ENCODE results near the gene XXYLT1.

GRCh38 chr3:195306369-195306768 is 35.4 kb upstream of the XXYLT1 start:
- TF ChIP-seq, protein P1, sequence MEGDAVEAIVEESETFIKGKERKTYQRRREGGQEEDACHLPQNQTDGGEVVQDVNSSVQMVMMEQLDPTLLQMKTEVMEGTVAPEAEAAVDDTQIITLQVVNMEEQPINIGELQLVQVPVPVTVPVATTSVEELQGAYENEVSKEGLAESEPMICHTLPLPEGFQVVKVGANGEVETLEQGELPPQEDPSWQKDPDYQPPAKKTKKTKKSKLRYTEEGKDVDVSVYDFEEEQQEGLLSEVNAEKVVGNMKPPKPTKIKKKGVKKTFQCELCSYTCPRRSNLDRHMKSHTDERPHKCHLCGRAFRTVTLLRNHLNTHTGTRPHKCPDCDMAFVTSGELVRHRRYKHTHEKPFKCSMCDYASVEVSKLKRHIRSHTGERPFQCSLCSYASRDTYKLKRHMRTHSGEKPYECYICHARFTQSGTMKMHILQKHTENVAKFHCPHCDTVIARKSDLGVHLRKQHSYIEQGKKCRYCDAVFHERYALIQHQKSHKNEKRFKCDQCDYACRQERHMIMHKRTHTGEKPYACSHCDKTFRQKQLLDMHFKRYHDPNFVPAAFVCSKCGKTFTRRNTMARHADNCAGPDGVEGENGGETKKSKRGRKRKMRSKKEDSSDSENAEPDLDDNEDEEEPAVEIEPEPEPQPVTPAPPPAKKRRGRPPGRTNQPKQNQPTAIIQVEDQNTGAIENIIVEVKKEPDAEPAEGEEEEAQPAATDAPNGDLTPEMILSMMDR (IDR thresholded peaks at IDR 0.05): no peak
- TF ChIP-seq POLR2A (IDR thresholded peaks at IDR 0.05): no peak

Measured in right lobe of liver (tissue), 4 donors.